SK-N-SH treated with all-trans-retinoic acid at 6 μM for 48 hours (cell line): ENCODE measurements around the gene AIG1.

Source experiments
- ATAC-seq: fragments of 200-7000 bp; cut with Tn5 transposase; 3 replicates; pipeline ENCODE4 v1.9.1; 2020; ENCODE audit warnings: mild to moderate bottlenecking, moderate library complexity
- ARNTL ChIP-seq: fragments of 450-650 bp; formaldehyde crosslinking; IDR thresholded peaks from 2 replicates; pipeline ENCODE4 v1.5.0; 2020; ENCODE audit warnings: low read depth, mild to moderate bottlenecking, moderate library complexity, borderline replicate concordance
- BACH2 ChIP-seq: fragments of 250-450 bp; sonication (Bioruptor Pico); IDR thresholded peaks from 2 replicates; pipeline ENCODE4 v1.9.0; 2021; ENCODE audit warnings: mild to moderate bottlenecking, borderline replicate concordance
- CSDC2 ChIP-seq: fragments of 250-450 bp; sonication (Bioruptor Pico); IDR thresholded peaks from 2 replicates; pipeline ENCODE4 v1.5.0; 2020; ENCODE audit warnings: mild to moderate bottlenecking, moderate library complexity
- ESRRG ChIP-seq: fragments of 250-450 bp; sonication (Bioruptor Pico); IDR thresholded peaks from 2 replicates; pipeline ENCODE4 v1.6.1; 2021; ENCODE audit warnings: mild to moderate bottlenecking
- GLIS3 ChIP-seq: fragments of 250-450 bp; sonication (Bioruptor Pico); IDR thresholded peaks from 2 replicates; pipeline ENCODE4 v1.5.0; 2020; ENCODE audit warnings: mild to moderate bottlenecking, moderate library complexity
- ISL1 ChIP-seq: fragments of 250-450 bp; sonication (Bioruptor Pico); IDR thresholded peaks from 2 replicates; pipeline ENCODE4 v2.1.2; 2022; ENCODE audit warnings: mild to moderate bottlenecking, moderate library complexity
- OSR1 ChIP-seq: fragments of 250-450 bp; sonication (Bioruptor Pico); IDR thresholded peaks from 2 replicates; pipeline ENCODE4 v1.8.0; 2022; ENCODE audit warnings: moderate library complexity, mild to moderate bottlenecking, inconsistent platforms
- PPARA ChIP-seq: fragments of 250-450 bp; sonication (Bioruptor Pico); IDR thresholded peaks from 2 replicates; pipeline ENCODE4 v1.5.0; 2020; ENCODE audit warnings: mild to moderate bottlenecking, borderline replicate concordance
- RARB ChIP-seq: fragments of 250-450 bp; sonication (Bioruptor Pico); IDR thresholded peaks from 2 replicates; pipeline ENCODE4 v1.8.0; 2021; ENCODE audit warnings: mild to moderate bottlenecking, moderate library complexity
- SNAI2 ChIP-seq: fragments of 250-450 bp; sonication (Bioruptor Pico); IDR thresholded peaks from 2 replicates; pipeline ENCODE4 v1.5.0; 2020; ENCODE audit warnings: mild to moderate bottlenecking, moderate library complexity
- TCF4 ChIP-seq: fragments of 250-450 bp; sonication (Bioruptor Pico); IDR thresholded peaks from 2 replicates; pipeline ENCODE4 v1.8.0; 2021; ENCODE audit warnings: mild to moderate bottlenecking, moderate library complexity, borderline replicate concordance
- TOX ChIP-seq: fragments of 250-450 bp; sonication (Bioruptor Pico); IDR thresholded peaks from 2 replicates; pipeline ENCODE4 v1.8.0; 2021; ENCODE audit warnings: mild to moderate bottlenecking, moderate library complexity, borderline replicate concordance
- ZC3H10 ChIP-seq: fragments of 250-450 bp; sonication (Bioruptor Pico); IDR thresholded peaks from 2 replicates; pipeline ENCODE4 v1.5.1; 2021; ENCODE audit warnings: mild to moderate bottlenecking, moderate library complexity
- ZFP3 ChIP-seq: fragments of 250-450 bp; sonication (Bioruptor Pico); IDR thresholded peaks from 2 replicates; pipeline ENCODE4 v1.5.0; 2020; ENCODE audit warnings: mild to moderate bottlenecking, moderate library complexity
- ZFP30 ChIP-seq: fragments of 450-650 bp; formaldehyde crosslinking; IDR thresholded peaks from 2 replicates; pipeline ENCODE4 v1.5.0; 2022; ENCODE audit warnings: mild to moderate bottlenecking, moderate library complexity
- ZNF565 ChIP-seq: fragments of 450-650 bp; formaldehyde crosslinking; conservative IDR thresholded peaks from 2 replicates; pipeline ENCODE4 v1.5.0; 2020; ENCODE audit warnings: low read depth, mild to moderate bottlenecking, moderate library complexity
- ZNF70 ChIP-seq: fragments of 450-650 bp; formaldehyde crosslinking; IDR thresholded peaks from 2 replicates; pipeline ENCODE4 v1.5.0; 2020; ENCODE audit warnings: mild to moderate bottlenecking, moderate library complexity
- ZNF8 ChIP-seq: fragments of 450-650 bp; formaldehyde crosslinking; IDR thresholded peaks from 2 replicates; pipeline ENCODE4 v1.5.0; 2020; ENCODE audit warnings: mild to moderate bottlenecking, moderate library complexity
- TF ChIP-seq, protein P1 (sequence below): fragments of 250-450 bp; sonication (Bioruptor Pico); IDR thresholded peaks from 2 replicates; pipeline ENCODE4 v1.5.0; 2020; ENCODE audit warnings: mild to moderate bottlenecking, moderate library complexity
- TF ChIP-seq, protein P2 (sequence below): fragments of 250-450 bp; sonication (Bioruptor Pico); IDR thresholded peaks from 2 replicates; pipeline ENCODE4 v1.8.0; 2020; ENCODE audit warnings: mild to moderate bottlenecking, moderate library complexity, borderline replicate concordance
- TF ChIP-seq, protein P3 (sequence below): fragments of 250-450 bp; sonication (Bioruptor Pico); IDR thresholded peaks from 2 replicates; pipeline ENCODE4 v1.8.0; 2021; ENCODE audit warnings: low read depth, mild to moderate bottlenecking, moderate library complexity, borderline replicate concordance
- TF ChIP-seq, protein P4 (sequence below): fragments of 250-450 bp; sonication (Bioruptor Pico); IDR thresholded peaks from 2 replicates; pipeline ENCODE4 v1.5.1; 2021; ENCODE audit warnings: mild to moderate bottlenecking, moderate library complexity

AIG1 gene

DNA sequence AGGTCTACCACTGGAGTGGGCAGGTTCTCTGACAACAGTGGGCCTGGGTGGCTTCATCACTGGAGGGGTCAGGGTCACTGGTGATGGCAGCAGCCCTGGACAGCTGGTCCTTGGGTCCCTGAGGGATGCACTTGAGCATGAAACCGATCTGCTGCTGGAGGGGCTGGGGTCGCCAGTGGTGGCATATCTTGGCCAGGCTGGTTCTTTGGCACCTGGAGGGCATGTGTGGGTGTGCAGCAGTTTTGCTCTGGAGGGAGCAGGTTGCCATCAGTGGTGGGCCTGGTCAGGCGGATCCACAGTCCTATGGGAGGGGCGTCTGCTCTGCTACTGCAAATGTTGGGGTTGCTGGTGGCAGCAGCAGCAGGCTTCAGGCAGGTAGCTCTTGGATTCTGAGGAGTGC, 117.0 kb downstream of the AIG1 start (continued):
- TF ChIP-seq, protein P1, sequence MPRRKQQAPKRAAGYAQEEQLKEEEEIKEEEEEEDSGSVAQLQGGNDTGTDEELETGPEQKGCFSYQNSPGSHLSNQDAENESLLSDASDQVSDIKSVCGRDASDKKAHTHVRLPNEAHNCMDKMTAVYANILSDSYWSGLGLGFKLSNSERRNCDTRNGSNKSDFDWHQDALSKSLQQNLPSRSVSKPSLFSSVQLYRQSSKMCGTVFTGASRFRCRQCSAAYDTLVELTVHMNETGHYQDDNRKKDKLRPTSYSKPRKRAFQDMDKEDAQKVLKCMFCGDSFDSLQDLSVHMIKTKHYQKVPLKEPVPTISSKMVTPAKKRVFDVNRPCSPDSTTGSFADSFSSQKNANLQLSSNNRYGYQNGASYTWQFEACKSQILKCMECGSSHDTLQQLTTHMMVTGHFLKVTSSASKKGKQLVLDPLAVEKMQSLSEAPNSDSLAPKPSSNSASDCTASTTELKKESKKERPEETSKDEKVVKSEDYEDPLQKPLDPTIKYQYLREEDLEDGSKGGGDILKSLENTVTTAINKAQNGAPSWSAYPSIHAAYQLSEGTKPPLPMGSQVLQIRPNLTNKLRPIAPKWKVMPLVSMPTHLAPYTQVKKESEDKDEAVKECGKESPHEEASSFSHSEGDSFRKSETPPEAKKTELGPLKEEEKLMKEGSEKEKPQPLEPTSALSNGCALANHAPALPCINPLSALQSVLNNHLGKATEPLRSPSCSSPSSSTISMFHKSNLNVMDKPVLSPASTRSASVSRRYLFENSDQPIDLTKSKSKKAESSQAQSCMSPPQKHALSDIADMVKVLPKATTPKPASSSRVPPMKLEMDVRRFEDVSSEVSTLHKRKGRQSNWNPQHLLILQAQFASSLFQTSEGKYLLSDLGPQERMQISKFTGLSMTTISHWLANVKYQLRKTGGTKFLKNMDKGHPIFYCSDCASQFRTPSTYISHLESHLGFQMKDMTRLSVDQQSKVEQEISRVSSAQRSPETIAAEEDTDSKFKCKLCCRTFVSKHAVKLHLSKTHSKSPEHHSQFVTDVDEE (CRISPR knock-in tag) = no peak
- TF ChIP-seq TOX (CRISPR knock-in tag) (no peak), ZNF565 (CRISPR knock-in tag) (no peak), SNAI2 (CRISPR knock-in tag) (no peak), ARNTL (CRISPR knock-in tag) (no peak), TCF4 (no peak), CSDC2 (CRISPR knock-in tag) (no peak), ZC3H10 (CRISPR knock-in tag) (no peak)
- TF ChIP-seq, all 23 proteins: peak for 0

DNA sequence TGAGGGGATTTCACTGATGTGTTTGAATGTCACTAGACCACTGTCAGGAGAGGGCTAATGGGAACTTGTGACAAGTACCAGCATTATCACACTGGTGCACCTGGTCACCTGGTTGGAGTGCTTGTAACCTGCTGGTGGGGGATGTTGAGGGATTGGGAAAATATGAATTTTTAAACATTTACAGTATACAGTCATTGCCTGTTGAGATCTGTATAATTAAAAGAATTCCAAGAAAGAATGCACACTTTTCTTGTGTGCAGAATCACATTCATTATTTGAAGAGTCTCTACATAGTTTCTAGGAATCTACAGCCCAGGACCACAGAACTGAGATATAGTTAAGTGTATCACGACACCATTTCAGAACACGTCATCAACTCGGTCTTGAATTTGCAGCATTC, 118.4 kb downstream of the AIG1 start:
- ATAC-seq = no peak
- TF ChIP-seq TOX (CRISPR knock-in tag) (no peak), PPARA (CRISPR knock-in tag) (no peak), ZNF8 (no peak)

DNA sequence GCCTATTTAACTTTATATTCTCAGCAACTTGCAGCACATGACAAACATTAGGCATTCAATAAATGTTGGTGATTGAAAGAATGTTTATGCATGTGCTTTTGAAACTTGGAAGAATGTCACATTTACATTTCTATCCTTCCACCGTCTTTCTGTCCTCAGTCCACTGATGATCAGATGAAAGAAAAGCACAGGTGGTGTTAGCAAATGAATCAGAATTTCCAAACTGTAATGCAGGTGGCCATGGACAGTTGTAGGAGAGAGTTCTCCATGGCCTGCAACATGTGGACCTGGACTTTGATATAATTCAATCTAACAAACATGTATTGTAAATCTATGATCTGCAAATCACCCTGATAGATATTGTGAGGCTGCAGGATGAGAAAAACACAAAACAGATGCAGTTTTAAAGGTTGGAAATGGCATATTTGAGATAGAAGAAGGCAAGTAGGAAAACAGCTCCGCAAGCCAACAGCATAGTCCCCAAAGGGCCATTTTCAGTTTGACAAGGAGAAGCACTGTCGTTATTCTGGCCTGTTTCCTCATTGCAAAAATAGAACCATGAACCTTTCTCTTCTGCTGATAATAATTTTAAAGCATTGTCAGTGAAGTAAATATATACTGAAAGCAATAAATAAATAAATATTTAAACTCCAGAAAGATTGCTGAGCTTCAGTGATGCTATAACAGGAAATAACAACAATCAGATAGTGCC, 119.4 kb downstream of the AIG1 start:
- no peak for TF ChIP-seq ZNF8
- no peak for ATAC-seq

DNA sequence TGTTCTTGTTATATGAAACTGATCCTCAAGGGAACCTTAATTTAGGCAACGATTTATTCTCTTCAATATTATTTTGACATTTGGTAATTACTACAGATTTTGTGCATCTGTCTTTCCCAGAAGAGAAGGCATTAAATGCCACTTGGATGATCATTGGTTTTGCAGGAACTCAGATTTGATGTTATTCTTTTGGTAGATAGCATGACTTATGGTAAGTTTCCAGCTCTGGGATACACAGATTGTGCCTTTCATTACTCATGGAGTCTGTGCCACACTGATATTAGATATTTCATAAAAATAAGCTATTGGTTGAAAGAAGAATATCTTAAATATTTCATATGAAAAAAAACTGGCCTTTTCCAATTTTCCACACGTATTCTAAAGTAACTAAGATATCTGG, 120.1 kb downstream of the AIG1 start:
- no peak for ATAC-seq
- TF ChIP-seq BACH2 (no peak), CSDC2 (CRISPR knock-in tag) (no peak), ZFP3 (no peak), TCF4 (no peak), OSR1 (CRISPR knock-in tag) (no peak), ISL1 (no peak), ZNF565 (CRISPR knock-in tag) (no peak), ZC3H10 (CRISPR knock-in tag) (no peak), RARB (CRISPR knock-in tag) (no peak), GLIS3 (CRISPR knock-in tag) (no peak), ESRRG (CRISPR knock-in tag) (no peak), SNAI2 (CRISPR knock-in tag) (no peak), ZFP30 (CRISPR knock-in tag) (no peak), ZNF70 (CRISPR knock-in tag) (no peak), ARNTL (CRISPR knock-in tag) (no peak), ZNF8 (no peak)
- TF ChIP-seq, protein P2, sequence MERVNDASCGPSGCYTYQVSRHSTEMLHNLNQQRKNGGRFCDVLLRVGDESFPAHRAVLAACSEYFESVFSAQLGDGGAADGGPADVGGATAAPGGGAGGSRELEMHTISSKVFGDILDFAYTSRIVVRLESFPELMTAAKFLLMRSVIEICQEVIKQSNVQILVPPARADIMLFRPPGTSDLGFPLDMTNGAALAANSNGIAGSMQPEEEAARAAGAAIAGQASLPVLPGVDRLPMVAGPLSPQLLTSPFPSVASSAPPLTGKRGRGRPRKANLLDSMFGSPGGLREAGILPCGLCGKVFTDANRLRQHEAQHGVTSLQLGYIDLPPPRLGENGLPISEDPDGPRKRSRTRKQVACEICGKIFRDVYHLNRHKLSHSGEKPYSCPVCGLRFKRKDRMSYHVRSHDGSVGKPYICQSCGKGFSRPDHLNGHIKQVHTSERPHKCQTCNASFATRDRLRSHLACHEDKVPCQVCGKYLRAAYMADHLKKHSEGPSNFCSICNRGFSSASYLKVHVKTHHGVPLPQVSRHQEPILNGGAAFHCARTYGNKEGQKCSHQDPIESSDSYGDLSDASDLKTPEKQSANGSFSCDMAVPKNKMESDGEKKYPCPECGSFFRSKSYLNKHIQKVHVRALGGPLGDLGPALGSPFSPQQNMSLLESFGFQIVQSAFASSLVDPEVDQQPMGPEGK (CRISPR knock-in tag) = no peak
- TF ChIP-seq, protein P3, sequence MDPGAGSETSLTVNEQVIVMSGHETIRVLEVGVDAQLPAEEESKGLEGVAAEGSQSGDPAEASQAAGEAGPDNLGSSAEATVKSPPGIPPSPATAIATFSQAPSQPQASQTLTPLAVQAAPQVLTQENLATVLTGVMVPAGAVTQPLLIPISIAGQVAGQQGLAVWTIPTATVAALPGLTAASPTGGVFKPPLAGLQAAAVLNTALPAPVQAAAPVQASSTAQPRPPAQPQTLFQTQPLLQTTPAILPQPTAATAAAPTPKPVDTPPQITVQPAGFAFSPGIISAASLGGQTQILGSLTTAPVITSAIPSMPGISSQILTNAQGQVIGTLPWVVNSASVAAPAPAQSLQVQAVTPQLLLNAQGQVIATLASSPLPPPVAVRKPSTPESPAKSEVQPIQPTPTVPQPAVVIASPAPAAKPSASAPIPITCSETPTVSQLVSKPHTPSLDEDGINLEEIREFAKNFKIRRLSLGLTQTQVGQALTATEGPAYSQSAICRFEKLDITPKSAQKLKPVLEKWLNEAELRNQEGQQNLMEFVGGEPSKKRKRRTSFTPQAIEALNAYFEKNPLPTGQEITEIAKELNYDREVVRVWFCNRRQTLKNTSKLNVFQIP = no peak
- TF ChIP-seq, protein P1 (CRISPR knock-in tag) = no peak
- TF ChIP-seq, protein P4, sequence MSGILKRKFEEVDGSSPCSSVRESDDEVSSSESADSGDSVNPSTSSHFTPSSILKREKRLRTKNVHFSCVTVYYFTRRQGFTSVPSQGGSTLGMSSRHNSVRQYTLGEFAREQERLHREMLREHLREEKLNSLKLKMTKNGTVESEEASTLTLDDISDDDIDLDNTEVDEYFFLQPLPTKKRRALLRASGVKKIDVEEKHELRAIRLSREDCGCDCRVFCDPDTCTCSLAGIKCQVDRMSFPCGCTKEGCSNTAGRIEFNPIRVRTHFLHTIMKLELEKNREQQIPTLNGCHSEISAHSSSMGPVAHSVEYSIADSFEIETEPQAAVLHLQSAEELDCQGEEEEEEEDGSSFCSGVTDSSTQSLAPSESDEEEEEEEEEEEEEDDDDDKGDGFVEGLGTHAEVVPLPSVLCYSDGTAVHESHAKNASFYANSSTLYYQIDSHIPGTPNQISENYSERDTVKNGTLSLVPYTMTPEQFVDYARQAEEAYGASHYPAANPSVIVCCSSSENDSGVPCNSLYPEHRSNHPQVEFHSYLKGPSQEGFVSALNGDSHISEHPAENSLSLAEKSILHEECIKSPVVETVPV (CRISPR knock-in tag) = no peak
- TF ChIP-seq, all 23 proteins: peak for 0
